Gastrocnemius medialis (tissue), 4 donors: ENCODE data around the gene CA9.

Source experiments
- CTCF ChIP-seq, 5 experiments: fragments of 450-650 bp in 3 of 5; fragments of 200-600 bp in 2 of 5; sonication (generic) in 2 of 5; IDR thresholded peaks in 4 of 5; conservative IDR thresholded peaks in 1 of 5; 1 replicate in 4 of 5; 2 replicates in 1 of 5; pipeline ENCODE4 v1.5.1; 2016 to 2019; ENCODE audit warnings: antibody characterized with exemption in 5 of 5, mild to moderate bottlenecking in 3 of 5, moderate library complexity in 3 of 5
- POLR2A ChIP-seq, 2 donors: fragments of 450-650 bp; IDR thresholded peaks; one replicate each; pipeline ENCODE4 v1.6.1; 2017; ENCODE audit warnings: antibody characterized with exemption in 2 of 2, mild to moderate bottlenecking in 2 of 2, moderate library complexity in 2 of 2

- TF ChIP-seq CTCF (IDR thresholded peaks at IDR 0.05 in 4 of 5, conservative IDR thresholded peaks at IDR 0.05 in 1 of 5): no peak
- TF ChIP-seq POLR2A (IDR thresholded peaks at IDR 0.05): no peak
Measured at GRCh38 chr9:35714123-35714522, 40.4 kb downstream of the CA9 start.
